ENCODE data around the gene KCNE2.

- no peak for TF ChIP-seq CTCF (IDR thresholded peaks at IDR 0.05; ENCODE audit: borderline replicate concordance, extremely low read depth, low read length, poor library complexity, severe bottlenecking)
- no peak for TF ChIP-seq EZH2 (IDR thresholded peaks at IDR 0.05; ENCODE audit: borderline replicate concordance, low read depth, low read length, severe bottlenecking)
Measured at GRCh38 chr21:34353182-34353581, 10.6 kb upstream of the KCNE2 start.
